GM18526 (cell line): ENCODE results near the gene YTHDC2.

ENCODE experiments used
- POLR2A ChIP-seq: IDR thresholded peaks from 3 replicates; pipeline ENCODE4 v1.6.1; 2011; ENCODE audit not compliant: insufficient read length; ENCODE audit errors: extremely low read depth

YTHDC2 gene

DNA sequence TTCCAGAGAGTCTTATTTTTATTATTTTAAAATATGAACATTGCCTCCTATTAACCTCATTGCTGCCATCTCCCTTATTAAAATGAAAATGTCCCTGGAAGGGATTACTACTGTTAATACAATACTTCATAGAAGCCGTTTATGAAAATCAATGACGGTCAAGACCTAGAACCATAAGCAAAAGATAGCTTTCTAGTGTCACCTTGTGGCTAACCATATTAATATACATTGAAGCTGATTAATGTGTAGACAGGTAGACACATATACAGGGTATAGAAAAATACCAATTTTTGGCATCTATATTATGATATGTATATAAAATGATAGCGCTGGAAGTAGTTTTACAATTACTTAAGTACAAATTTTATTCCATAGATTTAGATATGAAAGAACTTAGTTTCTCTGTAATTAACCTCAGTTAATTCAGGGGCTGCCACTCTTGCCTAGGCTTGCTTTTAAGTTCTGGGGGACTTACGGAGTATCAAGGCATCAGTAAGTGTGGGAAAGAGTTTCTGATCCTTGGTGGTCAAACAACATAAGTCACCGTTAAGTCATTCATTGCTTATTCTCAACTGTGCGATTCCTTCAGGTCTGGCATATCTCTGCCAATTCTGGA, 2.5 kb upstream of the YTHDC2 start:
- TF ChIP-seq POLR2A: no peak

DNA sequence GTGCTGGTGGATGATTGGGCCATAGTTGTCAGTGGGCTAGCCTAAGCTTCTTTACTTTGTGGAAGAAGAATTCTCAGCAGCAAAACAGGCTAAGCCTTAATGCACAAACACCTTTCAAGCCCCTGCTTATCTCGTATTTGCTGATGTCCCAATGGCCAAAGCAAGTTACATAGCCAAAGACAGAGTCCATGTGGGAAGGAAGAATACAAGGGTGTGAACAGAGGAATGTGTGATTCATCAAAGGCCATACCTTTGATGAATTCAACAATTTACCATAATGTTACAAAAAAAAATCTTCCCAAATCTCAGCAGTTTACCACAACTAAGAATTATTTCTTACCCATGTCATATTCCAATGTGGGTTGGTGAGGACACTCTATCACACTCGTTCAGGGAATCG, 1.2 kb upstream of the YTHDC2 start:
- TF ChIP-seq POLR2A: no peak

DNA sequence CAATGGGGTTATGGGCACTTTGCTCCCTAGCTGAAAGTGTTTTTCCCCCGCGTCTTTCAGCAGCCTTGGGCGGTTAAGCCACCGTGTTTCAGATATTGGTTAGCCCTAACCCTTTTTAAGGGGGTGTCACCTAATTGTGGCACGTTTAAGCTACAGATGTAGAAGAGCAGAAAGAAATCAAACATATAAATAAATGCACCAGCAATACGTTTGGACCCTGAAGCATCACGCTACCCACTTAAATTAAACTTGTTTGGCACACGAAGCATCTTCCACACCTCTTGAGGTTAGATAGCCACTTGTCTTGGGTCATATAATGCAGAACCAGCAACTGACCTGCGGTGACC, 768 bp downstream of the YTHDC2 start:
- TF ChIP-seq POLR2A: no peak

DNA sequence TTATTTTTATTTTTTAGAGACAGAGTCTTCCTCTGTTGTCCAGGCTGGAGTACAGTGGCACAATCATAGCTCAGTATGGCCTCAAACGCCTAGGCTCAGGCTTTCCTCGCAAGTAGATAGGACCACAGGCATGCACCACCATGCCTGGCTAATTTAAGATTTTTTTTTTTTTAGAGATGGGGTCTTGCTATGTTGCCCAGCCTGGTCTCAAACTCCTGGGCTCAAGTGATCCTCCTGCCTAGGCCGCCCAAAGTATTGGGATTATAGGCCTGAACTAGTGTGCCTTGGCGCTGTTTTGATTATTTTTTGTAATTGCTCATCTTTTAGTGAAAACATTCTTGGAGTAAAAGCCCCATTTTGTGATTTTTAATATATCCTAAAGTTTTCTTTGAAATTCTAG, 5.4 kb downstream of the YTHDC2 start:
- TF ChIP-seq POLR2A: no peak

DNA sequence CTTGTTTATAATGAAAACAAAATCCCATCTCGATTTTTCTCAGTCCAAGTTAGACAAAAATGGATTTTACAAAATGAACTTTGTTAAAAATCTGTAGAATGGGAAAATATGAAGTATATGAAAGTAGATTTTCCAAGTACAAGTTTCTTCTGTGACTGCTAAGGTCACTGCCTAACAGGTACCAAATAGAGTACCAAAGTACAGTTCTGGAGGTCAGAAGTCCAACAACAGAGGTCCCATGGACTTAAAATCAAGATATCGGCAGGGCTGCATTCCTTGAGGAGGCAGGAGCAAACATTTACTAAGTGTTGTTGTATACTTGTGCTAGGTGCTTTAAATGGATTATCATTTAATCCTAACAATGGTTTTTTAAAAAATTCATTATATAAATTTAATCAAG, 5.9 kb downstream of the YTHDC2 start:
- TF ChIP-seq POLR2A: no peak

DNA sequence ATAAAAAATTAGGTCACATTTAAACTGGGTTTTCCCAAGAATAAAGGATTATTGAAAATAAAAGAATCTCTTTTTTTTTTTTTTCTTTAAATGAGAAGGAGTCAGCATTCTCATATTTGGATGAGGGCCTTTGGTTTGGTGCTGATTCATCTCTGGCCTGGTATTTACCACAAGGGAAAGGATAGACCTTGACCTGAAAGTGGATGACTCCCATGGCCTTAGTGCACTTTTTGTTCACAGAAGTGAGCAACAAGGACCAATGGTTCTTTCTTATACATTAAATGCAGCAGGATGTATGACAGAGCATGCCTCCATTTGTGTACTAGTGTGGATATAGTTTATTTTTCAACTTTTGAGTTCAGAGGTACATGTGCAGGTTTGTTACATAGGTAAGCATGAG, 6.9 kb downstream of the YTHDC2 start:
- no peak for TF ChIP-seq POLR2A

DNA sequence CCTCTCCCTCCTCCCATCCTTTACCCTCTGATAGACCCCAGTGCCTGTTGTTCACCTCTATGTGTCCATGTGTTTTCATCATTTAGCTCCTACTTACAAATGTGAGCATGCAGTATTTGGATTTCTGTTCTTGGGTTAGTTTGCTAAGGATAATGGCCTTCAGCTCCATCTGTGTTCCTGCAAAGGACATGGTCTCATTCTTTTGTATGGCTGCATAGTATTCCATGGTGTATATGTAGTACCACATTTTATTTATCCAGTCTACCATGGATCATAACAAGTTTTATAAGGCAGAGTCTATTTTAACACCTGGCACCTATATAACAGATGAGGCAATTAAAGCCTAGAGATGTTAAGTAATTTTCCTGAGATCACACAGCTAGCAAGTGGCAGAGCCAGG, 7.4 kb downstream of the YTHDC2 start:
- TF ChIP-seq POLR2A: no peak

DNA sequence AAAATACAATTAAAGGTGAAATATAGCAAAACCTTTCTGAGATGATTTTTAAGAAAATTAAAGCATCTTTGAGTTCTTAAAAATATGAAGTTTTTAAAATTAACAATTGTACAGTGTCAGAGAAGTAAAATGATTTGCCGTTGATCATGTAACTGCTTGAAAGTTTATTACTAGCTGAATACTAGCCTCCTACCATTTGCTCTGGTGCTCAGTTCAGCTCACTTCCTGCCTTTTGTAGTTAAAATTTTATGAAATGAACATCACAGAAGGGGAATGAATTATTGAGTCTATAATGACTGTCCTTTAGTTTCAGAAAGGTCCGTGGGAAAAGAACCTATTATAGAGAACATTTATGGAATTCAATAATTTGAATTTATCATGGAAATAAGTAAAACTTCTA, 9.7 kb downstream of the YTHDC2 start:
- no peak for TF ChIP-seq POLR2A

DNA sequence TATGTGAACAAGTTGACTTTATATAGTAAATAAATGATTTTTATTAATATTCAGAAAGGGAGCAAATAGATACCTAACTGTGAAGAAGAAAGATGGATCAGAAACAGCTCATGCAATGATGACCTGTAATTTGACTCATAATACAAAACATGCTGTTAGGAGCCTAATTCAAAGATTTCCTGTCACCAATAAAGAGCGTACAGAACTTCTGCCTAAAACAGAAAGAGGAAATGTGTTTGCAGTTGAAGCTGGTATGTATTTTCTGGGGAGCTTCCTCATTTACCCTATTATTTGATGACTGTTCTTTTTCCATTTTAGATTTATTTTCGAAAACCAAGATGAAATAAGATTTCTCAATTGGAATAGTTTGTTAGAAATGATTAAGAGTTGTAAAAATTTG, 11.4 kb downstream of the YTHDC2 start:
- TF ChIP-seq POLR2A: no peak

DNA sequence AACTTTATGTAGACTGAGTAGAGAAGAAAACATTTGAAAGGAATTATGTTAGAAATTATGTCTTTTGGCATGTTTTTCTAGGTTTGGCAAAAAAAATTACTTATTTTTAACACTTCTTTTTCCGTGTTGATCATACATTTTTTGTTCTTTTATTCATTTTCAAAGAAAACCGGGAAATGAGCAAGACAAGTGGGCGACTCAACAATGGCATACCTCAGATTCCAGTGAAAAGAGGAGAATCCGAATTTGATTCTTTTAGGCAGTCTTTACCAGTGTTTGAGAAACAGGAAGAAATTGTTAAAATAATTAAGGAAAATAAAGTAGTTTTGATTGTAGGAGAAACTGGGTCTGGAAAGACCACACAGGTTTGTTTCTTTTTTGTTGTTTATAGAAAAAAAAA, 12.9 kb downstream of the YTHDC2 start:
- TF ChIP-seq POLR2A: no peak

DNA sequence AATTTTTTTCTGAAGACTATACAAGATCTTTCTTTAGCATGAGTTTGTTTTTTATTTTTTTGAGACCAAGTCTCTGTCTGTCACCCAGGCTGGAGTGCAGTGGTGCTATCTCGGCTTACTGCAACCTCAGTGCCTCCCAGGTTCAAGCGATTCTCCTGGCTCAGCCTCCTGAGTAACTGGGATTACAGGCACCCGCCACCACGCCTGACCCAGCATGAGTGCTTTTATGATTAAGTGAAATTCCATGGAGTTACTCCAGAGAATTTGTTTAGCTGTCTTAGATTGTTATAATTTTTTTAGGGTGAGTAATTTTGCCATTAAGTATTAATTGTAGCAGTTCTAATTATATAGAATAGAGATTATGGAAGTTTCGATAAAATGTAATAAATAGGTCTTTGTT, 14.3 kb downstream of the YTHDC2 start:
- no peak for TF ChIP-seq POLR2A

DNA sequence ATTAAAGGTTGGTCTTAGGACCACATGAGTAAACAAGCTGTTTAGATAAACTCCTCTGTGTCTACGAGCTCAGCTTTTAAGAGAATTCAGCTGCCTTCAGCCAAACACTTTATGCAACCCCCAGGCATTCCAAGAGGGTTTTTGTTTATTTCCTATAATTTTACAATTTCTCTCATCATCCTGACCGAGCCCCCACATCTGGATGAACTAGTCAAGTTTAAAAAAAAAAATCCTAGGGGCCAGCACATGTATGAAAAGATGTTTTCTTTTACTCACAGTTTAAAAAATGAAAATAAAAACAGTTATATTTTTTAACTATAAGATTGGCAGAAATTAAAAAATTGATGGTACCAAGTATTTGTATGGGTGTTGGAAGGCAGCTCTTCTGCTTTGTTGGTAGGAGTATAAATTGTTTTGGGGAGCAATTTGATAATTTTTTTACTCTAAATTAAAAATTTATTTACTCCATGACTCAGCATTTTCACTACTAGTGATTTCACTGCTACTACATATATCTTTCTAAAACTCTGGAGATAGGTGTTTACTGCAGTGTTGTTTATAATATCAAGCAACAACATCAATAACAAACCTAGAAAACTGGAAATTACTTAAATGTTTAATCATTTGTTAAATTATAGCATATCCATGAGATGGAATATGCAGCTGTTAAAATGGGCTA, 18.1 kb downstream of the YTHDC2 start:
- no peak for TF ChIP-seq POLR2A

DNA sequence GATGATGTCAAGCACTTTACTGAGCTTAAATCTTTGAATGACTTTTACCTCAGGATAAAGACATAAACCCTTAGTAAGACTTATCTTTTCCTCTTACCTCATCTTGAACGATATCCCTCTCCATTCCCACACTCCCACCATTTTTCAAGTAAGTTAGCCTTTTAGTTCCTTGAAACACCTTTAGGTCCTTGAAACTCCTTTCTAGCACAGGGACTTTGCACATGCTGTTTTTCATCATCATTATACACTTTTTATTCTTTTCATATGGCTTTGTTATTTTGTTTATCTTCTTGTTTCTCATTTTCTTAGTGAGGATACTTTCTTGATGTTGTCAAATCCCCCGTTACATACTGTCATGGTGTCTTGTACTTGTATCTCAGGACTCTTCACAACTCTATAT, 24.8 kb downstream of the YTHDC2 start:
- TF ChIP-seq POLR2A: no peak

DNA sequence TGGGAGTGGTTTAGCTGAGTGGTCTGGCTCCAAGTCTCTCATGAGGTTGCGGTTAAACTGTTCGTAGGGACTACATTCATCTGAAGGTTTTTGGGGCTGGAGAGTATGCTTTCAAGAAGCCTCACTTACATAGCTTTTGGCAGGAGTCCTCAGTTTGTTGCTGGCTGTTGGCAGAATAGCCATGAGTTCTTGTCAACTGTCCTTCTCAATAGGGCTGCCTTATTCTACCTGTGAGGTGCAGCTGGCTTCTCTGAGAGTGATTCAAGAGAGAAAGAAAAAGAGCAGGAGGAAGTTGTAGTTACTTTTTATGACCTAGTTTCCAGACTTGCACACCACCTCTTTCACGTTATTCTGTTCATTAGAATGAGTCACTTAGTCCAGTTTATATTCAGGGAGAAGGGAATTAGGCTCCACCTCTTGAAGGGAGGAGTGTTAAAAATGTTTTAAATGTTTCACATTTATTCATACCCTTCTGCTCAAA, 33.2 kb downstream of the YTHDC2 start:
- no peak for TF ChIP-seq POLR2A

DNA sequence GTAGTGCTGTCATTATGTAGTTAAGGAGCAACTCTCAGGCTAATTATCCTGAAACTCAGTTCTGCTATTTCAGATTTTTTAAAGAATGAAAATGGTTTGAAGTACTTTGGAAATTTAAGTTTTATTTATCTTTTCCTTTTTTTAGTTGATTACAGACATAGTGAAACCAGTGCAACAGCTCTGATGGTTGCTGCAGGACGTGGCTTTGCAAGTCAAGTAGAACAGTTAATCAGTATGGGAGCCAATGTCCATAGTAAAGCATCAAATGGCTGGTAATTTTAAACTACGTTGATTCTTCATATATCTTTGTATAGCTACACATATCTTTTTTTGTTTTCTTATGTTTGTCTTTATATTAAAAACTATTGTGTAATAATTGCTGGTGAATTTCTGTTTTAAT, 34.9 kb downstream of the YTHDC2 start:
- TF ChIP-seq POLR2A: no peak

DNA sequence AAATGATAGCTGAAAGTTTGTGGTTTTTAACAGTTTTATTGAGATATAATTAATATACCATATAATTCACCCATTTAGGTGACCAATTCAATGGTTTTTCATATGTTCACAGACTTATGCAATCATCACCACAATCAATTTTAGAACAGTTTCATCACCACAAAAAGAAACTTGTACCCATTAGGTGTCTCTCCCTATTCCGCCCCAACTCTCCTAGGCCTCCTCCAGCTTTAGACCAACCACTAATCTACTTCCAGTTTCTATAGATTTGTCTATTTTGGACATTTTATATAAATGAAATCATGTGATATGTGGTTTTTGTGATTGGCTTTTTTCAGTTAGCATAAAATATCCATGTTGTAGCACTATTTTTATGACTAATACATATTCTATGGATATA, 38.6 kb downstream of the YTHDC2 start:
- TF ChIP-seq POLR2A: no peak

DNA sequence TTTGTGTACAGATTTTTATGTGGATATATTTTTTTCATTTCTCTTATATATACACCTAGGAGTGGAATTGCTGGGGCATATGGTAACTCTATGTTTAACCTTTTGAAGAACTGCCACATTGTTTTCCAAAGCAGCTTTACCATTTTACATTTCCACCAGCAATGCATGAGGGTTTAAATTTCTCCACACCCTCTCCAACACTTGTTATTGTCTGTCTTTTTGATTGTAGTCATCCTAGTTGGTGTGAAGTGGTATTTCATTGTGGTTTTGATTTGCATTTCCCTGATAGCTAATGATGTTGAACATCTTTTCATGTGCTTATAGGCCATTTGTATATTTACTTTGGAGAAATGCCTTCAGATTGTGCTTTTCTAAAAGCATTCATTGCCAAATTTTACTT, 39.1 kb downstream of the YTHDC2 start:
- TF ChIP-seq POLR2A: no peak

DNA sequence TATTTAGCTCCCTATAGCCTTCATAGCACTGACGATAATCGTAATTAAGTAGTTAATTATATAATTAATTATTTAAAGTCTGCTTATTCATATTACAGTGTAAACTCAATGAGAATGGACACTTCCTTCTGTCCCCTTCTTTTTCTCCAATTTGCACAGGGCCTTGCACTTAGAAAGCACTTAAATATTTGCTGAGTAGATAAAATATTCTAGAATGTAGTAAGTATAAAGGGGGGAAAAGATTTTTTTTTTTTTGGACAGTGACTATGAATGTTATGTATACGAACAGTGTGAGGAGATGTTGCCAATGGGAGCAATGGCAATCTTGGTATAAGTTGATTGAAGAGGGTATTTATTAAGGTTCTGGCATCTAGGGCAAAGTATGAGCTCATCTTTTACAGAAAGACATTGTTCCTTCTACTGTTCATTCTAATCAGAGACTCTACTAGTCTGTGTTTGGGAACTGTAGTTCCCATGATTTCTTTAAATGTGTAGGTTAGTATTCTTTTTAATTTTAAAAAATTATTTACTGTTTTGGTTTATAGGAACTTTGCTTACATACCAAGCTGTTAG, 49.4 kb downstream of the YTHDC2 start:
- TF ChIP-seq POLR2A: no peak

DNA sequence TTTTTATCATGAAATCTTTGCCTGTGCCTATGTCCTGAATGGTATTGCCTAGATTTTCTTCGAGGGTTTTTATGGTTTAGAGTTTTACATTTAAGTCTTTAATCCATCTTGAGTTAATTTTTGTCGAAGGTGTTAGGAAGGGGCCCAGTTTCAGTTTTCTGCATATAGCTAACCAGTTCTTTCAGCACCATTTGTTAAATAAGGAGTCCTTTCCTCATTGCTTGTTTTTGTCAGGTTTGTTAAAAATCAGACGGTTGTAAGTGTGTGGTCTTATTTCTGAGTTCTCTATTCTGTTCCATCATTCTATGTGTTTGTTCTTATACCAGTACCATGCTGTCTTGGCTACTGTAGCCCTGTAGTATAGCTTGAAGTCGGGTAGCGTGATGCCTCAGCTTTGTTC, 55.9 kb downstream of the YTHDC2 start:
- TF ChIP-seq POLR2A: no peak
